ENCODE data around the gene NR4A1. TPM values are rescaled to one million over a fixed set of nuclear protein-coding genes. Genes with fewer than 3 reads are reported as not detected.
A peak's percentile ranks its signal among the peaks of the same experiment; 100 is the strongest.

Gene NR4A1
- polyA plus RNA-seq, 1 of the 3 experiments (the other 2 are of a cell fraction): 120 TPM

GRCh38 chr12:52063082-52063924 is 12.1 kb downstream of the NR4A1 start:
- H3K79me2 ChIP-seq (ENCODE audit: insufficient read depth): no peaks in the 10 kb centered on the region
- peaks cover 0 to 4% of the 10 kb centered on the region in 2 experiments for H3K36me3 ChIP-seq (replicated peaks in 1 of 2; ENCODE audit: control insufficient read depth in 1 of 2, insufficient read depth in 2 of 2, low read length in 1 of 2)
- H3K4me2 ChIP-seq: no peak overlapping the region
- ChIA-PET CTCF (interaction anchor here (0.9 to 15.6 kb wide), 5 partner anchors 20 to 70 kb away, joined by 3 to 279 read pairs (median 5); no protein-coding TSS in a partner anchor), POLR2A (interaction anchor here (0.5 to 1.5 kb wide), 6 partner anchors 11 to 45 kb away, joined by 3 to 5 read pairs (median 4); no protein-coding TSS in a partner anchor)
- H2AFZ ChIP-seq (ENCODE audit: low read depth): no peak overlapping the region
- H3K4me1 ChIP-seq (ENCODE audit: control insufficient read depth in 1 of 2, insufficient read depth in 2 of 2, low read depth in 1 of 2, low read length in 1 of 2): peaks cover 0 to 24% of the 10 kb centered on the region in 2 experiments; a peak in 1 of 4 replicates
- no peak for DNase-seq
- no peaks in the 10 kb centered on the region for H4K20me1 ChIP-seq (ENCODE audit: insufficient read depth)
- H3K27me3 ChIP-seq (ENCODE audit: insufficient read depth): no peaks in the 10 kb centered on the region
- no peak overlapping the region for H3K9ac ChIP-seq
- no peaks in the 10 kb centered on the region for H3F3A ChIP-seq (replicated peaks; ENCODE audit: insufficient read depth)
- no peaks in the 10 kb centered on the region for H3K9me2 ChIP-seq
- H3K9me3 ChIP-seq: no peaks in the 10 kb centered on the region
- WGBS (ENCODE audit: low lambda C conversion rate): 83% methylated on average over 12 of the region's 20 CpGs
- H3K27ac ChIP-seq (ENCODE audit: low read depth in 2 of 2, low read length in 1 of 2): peak overlapping the region in 1 of 2 experiments; percentile 64; a peak in 1 of 4 replicates
- no peak overlapping the region for H3K4me3 ChIP-seq (ENCODE audit: low read depth in 2 of 2, low read length in 1 of 2)
- TF ChIP-seq FOSL2 (IDR thresholded peaks at IDR 0.05; ENCODE audit: borderline replicate concordance, low read depth) (no peak), FOXJ3 (CRISPR knock-in tag; IDR thresholded peaks at IDR 0.05) (no peak), REST (IDR thresholded peaks at IDR 0.05; ENCODE audit: low read depth, low read length) (no peak), MAX (IDR thresholded peaks at IDR 0.05; ENCODE audit: low read depth) (no peak), SMC3 (IDR thresholded peaks at IDR 0.05; ENCODE audit: low read depth, low read length) (no peak), PBX3 (IDR thresholded peaks at IDR 0.05) (no peak), RFX5 (IDR thresholded peaks at IDR 0.05; ENCODE audit: low read length) (no peak), USF1 (IDR thresholded peaks at IDR 0.05; ENCODE audit: borderline replicate concordance, low read depth) (no peak), CHD2 (IDR thresholded peaks at IDR 0.05; ENCODE audit: low read length, partially characterized antibody) (no peak), EZH2phosphoT487 (IDR thresholded peaks at IDR 0.05; ENCODE audit: borderline replicate concordance, low read depth) (no peak), IRF3 (IDR thresholded peaks at IDR 0.05; ENCODE audit: low read depth, low read length) (no peak), CTCF (IDR thresholded peaks at IDR 0.05) (no peak), ZBTB33 (IDR thresholded peaks at IDR 0.05; ENCODE audit: borderline replicate concordance, low read depth) (no peak), USF2 (IDR thresholded peaks at IDR 0.05; ENCODE audit: borderline replicate concordance, low read depth, low read length) (no peak), YY1 (IDR thresholded peaks at IDR 0.05; ENCODE audit: low read depth) (no peak), RCOR1 (IDR thresholded peaks at IDR 0.05; ENCODE audit: low read length) (no peak), EP300 (IDR thresholded peaks at IDR 0.05; ENCODE audit: borderline replicate concordance in 1 of 2, low read depth in 1 of 2, low read length in 1 of 2) (no peak), NFIC (IDR thresholded peaks at IDR 0.05; ENCODE audit: borderline replicate concordance) (no peak)

Measured in SK-N-SH (cell line).